ENCODE results near the gene DOCK9. TPM values are rescaled to one million over a fixed set of nuclear protein-coding genes. Genes with fewer than 3 reads are reported as not detected.

DOCK9 gene
- total and polyA plus RNA-seq, 2 donors from 2014 or later: 14.0 to 125 TPM

DNA sequence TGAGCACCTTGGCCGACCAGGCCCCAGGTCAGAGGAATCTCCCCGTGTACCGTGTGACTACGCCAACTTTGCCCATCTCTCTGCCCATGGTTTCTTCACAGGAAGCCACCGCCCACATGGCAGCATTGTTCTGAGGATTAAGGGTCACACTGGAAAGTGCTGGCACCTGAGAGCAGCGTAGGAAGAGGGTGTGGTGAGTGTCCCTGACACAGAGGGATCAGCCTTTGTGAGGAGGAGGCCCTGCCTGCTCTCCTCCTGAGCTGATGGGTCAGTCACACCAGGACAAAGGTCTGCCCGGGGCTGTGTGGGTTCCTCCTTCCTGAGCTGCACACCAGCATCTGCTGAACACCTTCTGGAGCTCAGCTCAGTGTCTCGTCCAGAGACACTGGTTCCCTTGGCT, 193.2 kb downstream of the DOCK9 start:
- no peaks in the 10 kb centered on the region for H3K27me3 ChIP-seq (ENCODE audit: control insufficient read depth, insufficient read depth, low read length)
- intact Hi-C loops (cut with DNase I): no loop called here
- no peak overlapping the region for H3K4me3 ChIP-seq (ENCODE audit: low read length in 3 of 3)
- no peak overlapping the region for H3K27ac ChIP-seq (ENCODE audit: low read depth in 2 of 2, low read length in 2 of 2)
- H3K9ac ChIP-seq (ENCODE audit: low read length in 3 of 3): no peak overlapping the region
- no peaks in the 10 kb centered on the region for H3K4me1 ChIP-seq (ENCODE audit: control insufficient read depth in 2 of 3, insufficient read depth in 2 of 3, low read depth in 1 of 3, low read length in 3 of 3)
- FAIRE-seq: no peak
- no peaks in the 10 kb centered on the region for H3K36me3 ChIP-seq (ENCODE audit: control insufficient read depth in 2 of 3, insufficient read depth in 3 of 3, low read length in 3 of 3)
- TF ChIP-seq, protein P1, sequence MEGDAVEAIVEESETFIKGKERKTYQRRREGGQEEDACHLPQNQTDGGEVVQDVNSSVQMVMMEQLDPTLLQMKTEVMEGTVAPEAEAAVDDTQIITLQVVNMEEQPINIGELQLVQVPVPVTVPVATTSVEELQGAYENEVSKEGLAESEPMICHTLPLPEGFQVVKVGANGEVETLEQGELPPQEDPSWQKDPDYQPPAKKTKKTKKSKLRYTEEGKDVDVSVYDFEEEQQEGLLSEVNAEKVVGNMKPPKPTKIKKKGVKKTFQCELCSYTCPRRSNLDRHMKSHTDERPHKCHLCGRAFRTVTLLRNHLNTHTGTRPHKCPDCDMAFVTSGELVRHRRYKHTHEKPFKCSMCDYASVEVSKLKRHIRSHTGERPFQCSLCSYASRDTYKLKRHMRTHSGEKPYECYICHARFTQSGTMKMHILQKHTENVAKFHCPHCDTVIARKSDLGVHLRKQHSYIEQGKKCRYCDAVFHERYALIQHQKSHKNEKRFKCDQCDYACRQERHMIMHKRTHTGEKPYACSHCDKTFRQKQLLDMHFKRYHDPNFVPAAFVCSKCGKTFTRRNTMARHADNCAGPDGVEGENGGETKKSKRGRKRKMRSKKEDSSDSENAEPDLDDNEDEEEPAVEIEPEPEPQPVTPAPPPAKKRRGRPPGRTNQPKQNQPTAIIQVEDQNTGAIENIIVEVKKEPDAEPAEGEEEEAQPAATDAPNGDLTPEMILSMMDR (IDR thresholded peaks at IDR 0.05; ENCODE audit: borderline replicate concordance, extremely low read depth, insufficient read depth): no peak
- DNase-seq: no peak
- H3K9me3 ChIP-seq (ENCODE audit: control insufficient read depth in 2 of 3, insufficient read depth in 1 of 3, low read length in 3 of 3): no peaks in the 10 kb centered on the region

DNA sequence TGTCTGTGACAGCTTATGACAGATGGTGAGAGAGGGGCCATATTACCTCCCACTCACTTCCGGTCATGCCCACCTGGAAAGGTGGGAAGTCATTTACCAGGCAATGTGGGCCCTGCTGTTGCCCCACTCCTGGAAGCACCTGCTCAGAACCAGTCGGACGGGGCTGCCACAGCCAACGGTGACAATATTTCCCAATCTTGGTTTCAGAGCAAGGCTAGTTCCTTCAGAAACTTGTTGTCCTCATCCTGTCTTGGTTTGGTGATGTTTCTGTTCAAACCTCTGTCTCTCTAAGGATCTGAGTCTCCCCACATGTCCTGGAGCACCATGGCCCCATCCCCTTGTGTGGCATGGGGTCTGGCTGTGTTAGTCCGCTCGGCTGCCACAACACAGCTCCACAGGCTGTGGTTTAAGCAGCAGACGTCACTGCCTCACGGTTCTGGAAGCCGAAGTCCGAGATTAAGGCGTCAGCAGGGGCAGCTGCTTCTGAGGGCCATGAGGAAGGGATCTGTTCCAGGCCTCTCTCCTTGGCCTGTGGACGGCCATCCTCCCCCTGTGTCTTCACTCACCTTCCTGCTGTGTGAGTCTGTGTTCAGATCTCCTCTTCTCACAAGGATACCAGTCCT, 193.9 kb downstream of the DOCK9 start:
- no peak overlapping the region for H3K9ac ChIP-seq (ENCODE audit: low read length in 3 of 3)
- H3K9me3 ChIP-seq (ENCODE audit: control insufficient read depth in 2 of 3, insufficient read depth in 1 of 3, low read length in 3 of 3): no peaks in the 10 kb centered on the region
- no peak for FAIRE-seq
- no peak overlapping the region for H3K4me3 ChIP-seq (ENCODE audit: low read length in 3 of 3)
- no peak overlapping the region for H3K27ac ChIP-seq (ENCODE audit: low read depth in 2 of 2, low read length in 2 of 2)
- DNase-seq: no peak
- no peaks in the 10 kb centered on the region for H3K36me3 ChIP-seq (ENCODE audit: control insufficient read depth in 2 of 3, insufficient read depth in 3 of 3, low read length in 3 of 3)
- no peaks in the 10 kb centered on the region for H3K4me1 ChIP-seq (ENCODE audit: control insufficient read depth in 2 of 3, insufficient read depth in 2 of 3, low read depth in 1 of 3, low read length in 3 of 3)
- intact Hi-C loops (cut with DNase I): no loop called here
- TF ChIP-seq, protein P1 (IDR thresholded peaks at IDR 0.05; ENCODE audit: borderline replicate concordance, extremely low read depth, insufficient read depth): no peak
- H3K27me3 ChIP-seq (ENCODE audit: control insufficient read depth, insufficient read depth, low read length): no peaks in the 10 kb centered on the region

DNA sequence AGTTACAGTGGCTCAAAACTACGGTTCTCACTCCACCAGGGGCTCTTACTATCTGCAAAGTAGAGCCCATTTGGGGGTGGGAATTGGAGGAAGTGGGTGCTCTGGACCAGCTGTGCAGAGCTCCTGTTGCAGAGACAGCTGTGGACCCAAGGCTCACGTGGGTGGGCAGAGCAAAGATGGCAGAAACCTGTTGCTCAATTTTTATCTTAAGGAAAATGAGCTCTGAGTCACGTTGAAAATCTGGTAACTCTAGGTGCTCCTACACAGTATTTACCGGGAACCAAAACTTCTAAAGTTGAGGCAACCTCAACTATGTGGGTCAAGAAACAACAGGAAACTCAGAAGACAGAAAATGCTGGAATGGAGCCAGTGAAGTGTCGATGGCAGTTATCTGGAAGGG, 195.2 kb downstream of the DOCK9 start:
- no peak for FAIRE-seq

More for the DNA sequence above, 195.2 kb downstream of the DOCK9 start:
- no peaks in the 10 kb centered on the region for H3K4me1 ChIP-seq (ENCODE audit: control insufficient read depth in 2 of 3, insufficient read depth in 2 of 3, low read depth in 1 of 3, low read length in 3 of 3)
- H3K36me3 ChIP-seq (ENCODE audit: control insufficient read depth in 2 of 3, insufficient read depth in 3 of 3, low read length in 3 of 3): no peaks in the 10 kb centered on the region
- DNase-seq: no peak
- no peak overlapping the region for H3K4me3 ChIP-seq (ENCODE audit: low read length in 3 of 3)
- intact Hi-C loops (cut with DNase I): no loop called here
- H3K9ac ChIP-seq (ENCODE audit: low read length in 3 of 3): no peak overlapping the region
- no peak overlapping the region for H3K27ac ChIP-seq (ENCODE audit: low read depth in 2 of 2, low read length in 2 of 2)
- TF ChIP-seq, protein P1 (IDR thresholded peaks at IDR 0.05; ENCODE audit: borderline replicate concordance, extremely low read depth, insufficient read depth): no peak
- no peaks in the 10 kb centered on the region for H3K9me3 ChIP-seq (ENCODE audit: control insufficient read depth in 2 of 3, insufficient read depth in 1 of 3, low read length in 3 of 3)
- no peaks in the 10 kb centered on the region for H3K27me3 ChIP-seq (ENCODE audit: control insufficient read depth, insufficient read depth, low read length)

All from kidney (tissue), 14 donors.